Bronchial epithelial cell (primary cell): Measurements from ENCODE around the gene PARVB. TPM values are rescaled to one million over a fixed set of nuclear protein-coding genes. Genes with fewer than 3 reads are reported as not detected.

Experiments
- DNase-seq: peaks from one replicate; pipeline ENCODE4 v3.0.0-alpha.2; 2010; ENCODE audit warnings: low read depth
- FAIRE-seq: peaks from 2 replicates; lab custom pipeline; 2011; peaks lifted over from hg19 to GRCh38; lab: Jason Lieb, UNC
- H3K27me3 ChIP-seq: 2 replicates; pipeline ENCODE4 v1.5.1; 2011; ENCODE audit warnings: low read length; ENCODE audit not compliant: control insufficient read depth, insufficient read depth
- H3K36me3 ChIP-seq: 2 replicates; pipeline ENCODE4 v1.5.1; 2011; ENCODE audit warnings: low read length; ENCODE audit not compliant: control insufficient read depth, insufficient read depth
- H3K4me3 ChIP-seq: 2 replicates; pipeline ENCODE4 v1.5.1; 2011; ENCODE audit warnings: mild to moderate bottlenecking, low read depth, low read length, control low read depth
- total RNA-seq: library from RNA; depleted of rRNA; stranded (reverse); fragments of >200 nt; gene quantifications from 2 replicates; pipeline ENCODE4 v1.2.1, GENCODE V29; 2014
- TF ChIP-seq, protein P1 (sequence below): IDR thresholded peaks from 2 replicates; pipeline ENCODE4 v1.5.1; 2011; ENCODE audit warnings: mild to moderate bottlenecking, moderate library complexity, low read length, control low read depth, inconsistent platforms; ENCODE audit not compliant: insufficient read depth, severe bottlenecking

PARVB gene
- total RNA-seq, 1 donor from 2014 or later, result 3.4 TPM

DNA sequence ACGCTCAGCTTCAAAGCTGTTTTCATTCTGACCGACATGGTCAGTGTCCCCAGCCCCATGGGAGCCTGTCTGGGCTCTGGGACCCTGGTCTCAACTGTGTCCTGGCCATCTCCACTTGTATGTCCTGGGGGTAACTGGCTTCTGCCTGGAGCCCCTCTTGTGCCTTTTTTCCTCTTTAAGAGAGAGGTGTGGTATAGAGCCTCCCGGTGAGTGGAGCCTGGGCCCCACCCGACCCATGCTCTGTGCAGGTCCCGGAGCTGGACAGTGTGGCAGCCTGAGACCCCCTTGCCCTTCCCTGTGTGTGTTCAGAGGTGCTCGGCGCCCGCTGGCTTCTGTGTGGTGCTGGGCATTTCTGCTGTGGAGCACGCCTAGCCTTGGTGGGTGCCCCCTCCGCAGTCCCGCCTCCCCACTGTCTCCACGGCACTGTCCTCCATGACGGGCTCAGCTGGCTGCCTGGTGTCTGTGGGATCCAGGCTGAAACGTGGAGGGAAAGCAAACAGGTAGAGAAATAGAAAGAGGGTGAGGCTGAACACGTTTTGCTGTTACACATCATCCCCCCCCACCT lies 74.9 kb downstream of the PARVB start:
- no peak for FAIRE-seq
- no peak for DNase-seq
- no peaks in the 10 kb centered on the region for H3K27me3 ChIP-seq

DNA sequence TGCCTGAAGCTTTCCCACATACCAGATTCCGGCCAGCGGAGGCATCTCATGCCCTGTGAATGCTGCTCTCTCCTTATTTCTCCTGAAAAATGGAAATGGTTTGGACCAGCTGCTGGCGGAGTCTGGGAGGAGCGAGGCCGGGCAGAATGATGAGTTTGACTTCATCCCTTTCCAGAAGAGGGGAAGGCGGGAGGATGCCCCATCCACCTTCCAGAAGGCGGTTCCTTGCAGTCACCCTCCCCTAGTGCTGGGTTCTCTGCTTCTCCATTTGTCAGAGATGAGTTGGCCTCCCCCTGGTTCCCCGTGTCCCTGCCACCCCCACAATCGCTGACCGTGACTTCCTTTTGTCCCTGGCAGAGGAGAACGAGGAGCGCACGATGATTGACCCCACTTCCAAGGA lies 75.6 kb downstream of the PARVB start:
- no peak overlapping the region for H3K4me3 ChIP-seq
- peaks cover 1% of the 10 kb centered on the region for H3K36me3 ChIP-seq
- H3K27me3 ChIP-seq, result no peaks in the 10 kb centered on the region
- no peak for FAIRE-seq
- no peak for DNase-seq
- TF ChIP-seq, protein P1, sequence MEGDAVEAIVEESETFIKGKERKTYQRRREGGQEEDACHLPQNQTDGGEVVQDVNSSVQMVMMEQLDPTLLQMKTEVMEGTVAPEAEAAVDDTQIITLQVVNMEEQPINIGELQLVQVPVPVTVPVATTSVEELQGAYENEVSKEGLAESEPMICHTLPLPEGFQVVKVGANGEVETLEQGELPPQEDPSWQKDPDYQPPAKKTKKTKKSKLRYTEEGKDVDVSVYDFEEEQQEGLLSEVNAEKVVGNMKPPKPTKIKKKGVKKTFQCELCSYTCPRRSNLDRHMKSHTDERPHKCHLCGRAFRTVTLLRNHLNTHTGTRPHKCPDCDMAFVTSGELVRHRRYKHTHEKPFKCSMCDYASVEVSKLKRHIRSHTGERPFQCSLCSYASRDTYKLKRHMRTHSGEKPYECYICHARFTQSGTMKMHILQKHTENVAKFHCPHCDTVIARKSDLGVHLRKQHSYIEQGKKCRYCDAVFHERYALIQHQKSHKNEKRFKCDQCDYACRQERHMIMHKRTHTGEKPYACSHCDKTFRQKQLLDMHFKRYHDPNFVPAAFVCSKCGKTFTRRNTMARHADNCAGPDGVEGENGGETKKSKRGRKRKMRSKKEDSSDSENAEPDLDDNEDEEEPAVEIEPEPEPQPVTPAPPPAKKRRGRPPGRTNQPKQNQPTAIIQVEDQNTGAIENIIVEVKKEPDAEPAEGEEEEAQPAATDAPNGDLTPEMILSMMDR, result no peak

More for the DNA sequence above, 74.9 kb downstream of the PARVB start:
- no peak overlapping the region for H3K4me3 ChIP-seq
- H3K36me3 ChIP-seq, result peaks cover 1% of the 10 kb centered on the region
- TF ChIP-seq, protein P1, result no peak

DNA sequence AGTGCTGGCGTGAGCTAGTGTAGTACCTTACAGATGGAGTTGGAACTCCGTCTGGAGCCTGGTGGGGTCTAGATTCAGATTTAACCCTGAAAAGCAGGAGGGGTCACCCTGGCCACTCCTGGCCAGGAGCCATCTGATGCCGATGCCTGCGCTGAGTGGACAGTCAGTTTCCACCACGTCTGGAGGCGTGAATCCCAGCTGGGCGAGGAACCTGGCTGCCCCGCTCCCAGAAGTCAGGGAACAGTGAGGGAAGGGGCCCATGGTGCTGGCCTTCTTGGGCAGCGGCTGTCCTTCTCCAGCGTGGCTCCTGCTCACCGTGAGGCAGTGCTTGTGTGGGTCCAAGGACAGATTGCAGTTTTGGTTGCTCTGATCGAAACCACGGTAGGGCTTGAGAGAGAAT lies 76.3 kb downstream of the PARVB start:
- Histone ChIP-seq H3K27me3 (no peaks in the 10 kb centered on the region), H3K36me3 (peaks cover 1% of the 10 kb centered on the region), H3K4me3 (no peak overlapping the region)
- FAIRE-seq (no peak), DNase-seq (no peak)
- TF ChIP-seq, protein P1, result no peak

DNA sequence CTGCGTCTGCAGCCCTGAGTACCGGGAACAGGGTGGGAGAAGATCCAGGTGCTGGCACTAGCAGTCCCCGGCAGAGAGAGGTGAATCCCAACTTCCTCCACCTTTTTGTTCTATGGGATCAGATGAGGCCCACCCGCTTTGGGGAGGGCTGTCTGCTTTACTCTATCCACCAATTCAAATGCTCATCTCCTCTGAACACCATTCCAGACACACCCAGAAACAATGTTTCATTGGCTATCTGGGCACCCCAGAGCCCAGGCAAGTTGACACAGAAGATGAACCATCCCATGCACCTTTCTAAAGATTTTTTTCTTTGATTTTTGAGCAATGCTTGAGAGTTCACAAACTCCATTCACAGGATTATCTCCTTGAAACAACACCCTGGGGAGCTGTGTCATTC lies 78.0 kb downstream of the PARVB start:
- no peaks in the 10 kb centered on the region for H3K27me3 ChIP-seq
- no peak overlapping the region for H3K4me3 ChIP-seq
- H3K36me3 ChIP-seq, result no peaks in the 10 kb centered on the region
- DNase-seq (no peak), FAIRE-seq (no peak)
- TF ChIP-seq, protein P1, result no peak

DNA sequence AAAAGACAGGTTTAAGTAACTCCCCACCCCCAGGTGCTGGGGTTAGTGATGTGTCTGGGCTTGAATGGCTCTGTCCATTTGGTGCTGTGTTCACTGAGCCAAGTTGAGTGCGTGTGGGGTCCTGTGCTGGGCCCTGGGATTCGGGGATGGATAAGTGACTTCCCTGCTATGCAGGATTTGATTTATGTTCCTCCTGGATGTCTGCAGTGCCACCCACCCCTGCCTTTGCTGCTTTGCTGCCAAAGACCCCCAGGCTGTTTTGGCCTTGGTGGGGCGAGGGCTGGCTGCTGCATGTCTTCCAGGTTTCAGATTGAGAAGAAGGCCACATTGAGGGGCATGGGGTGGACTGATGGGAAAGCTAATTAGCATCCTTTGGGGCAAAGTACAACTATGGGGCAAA lies 78.8 kb downstream of the PARVB start:
- TF ChIP-seq, protein P1, result no peak
- H3K36me3 ChIP-seq, result no peaks in the 10 kb centered on the region
- no peak overlapping the region for H3K4me3 ChIP-seq
- FAIRE-seq, result no peak
- no peak for DNase-seq
- H3K27me3 ChIP-seq, result no peaks in the 10 kb centered on the region
